ENCODE measurements around the gene OSM.

Gene OSM

GRCh38 chr22:30265131-30265720 lies 1.4 kb downstream of the OSM start:
- DNase-seq (ENCODE audit: low read depth in 4 of 4, low spot score in 1 of 4) = no peak

DNA sequence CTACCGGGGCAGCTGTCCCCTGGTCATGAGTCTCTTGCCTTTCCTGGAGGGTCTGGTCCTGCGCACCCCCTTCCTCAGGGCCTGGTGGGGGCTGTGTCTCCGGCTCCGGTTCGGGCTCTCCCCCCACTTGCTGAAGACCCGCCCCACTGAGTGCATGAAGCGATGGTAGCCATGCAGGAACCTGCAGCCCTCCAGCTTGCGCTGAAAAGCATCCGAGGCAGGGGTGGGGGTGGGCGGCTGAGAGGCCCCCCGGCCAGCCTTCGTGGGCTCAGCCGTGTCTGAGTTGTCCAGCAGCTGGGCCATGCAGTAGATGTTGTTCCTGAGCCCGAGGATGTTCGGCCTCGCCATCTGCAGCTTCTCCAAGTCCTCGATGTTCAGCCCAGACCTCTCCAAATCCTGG lies 2.8 kb downstream of the OSM start:
- no peak for DNase-seq (ENCODE audit: low read depth in 4 of 4, low spot score in 1 of 4)

DNA sequence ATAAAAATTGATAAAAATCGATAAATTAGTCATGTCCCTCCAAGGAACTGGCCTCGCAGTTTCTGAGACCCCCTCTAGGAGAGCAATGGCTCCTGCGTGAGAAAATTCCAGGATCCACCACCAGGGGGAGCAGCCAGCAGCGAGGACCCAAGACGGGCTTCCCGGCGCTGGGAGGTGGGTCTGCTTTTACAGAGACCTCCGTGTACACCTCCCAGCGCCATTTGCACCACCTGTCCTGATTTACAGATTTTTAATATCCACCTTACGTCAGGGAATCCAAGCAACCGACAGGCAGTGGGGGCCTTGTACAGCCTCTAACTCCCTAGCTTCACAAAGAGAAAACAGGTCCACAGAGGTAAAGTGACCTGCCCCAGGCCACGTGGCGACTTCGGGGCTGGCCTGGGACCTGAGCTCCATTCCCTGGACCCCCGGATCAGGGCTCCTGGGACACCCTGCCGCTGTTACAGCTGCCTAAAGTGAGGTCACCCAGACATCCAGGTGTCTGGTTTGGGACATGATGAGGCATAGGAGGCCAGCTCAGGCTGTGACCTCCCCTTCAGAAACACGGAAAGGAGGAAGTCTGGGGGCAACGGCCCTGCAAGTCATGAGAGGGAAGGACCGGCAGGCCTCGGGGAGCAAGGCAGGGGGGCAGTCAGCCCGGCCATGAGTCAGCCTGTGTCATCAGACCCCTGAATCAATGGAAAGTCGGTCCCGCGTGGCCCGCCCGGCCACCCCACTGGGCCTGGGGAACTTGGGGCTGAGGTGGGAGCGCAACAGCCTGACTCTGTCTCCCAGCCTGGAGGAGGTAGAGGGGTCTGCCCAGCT lies 3.5 kb downstream of the OSM start:
- DNase-seq (ENCODE audit: low read depth in 4 of 4, low spot score in 1 of 4) = peak; percentile 64 to 87 (median 71)

- DNase-seq (ENCODE audit: low read depth in 4 of 4, low spot score in 1 of 4) = no peak
Observed at GRCh38 chr22:30262112-30262511, 4.5 kb downstream of the OSM start.

DNA sequence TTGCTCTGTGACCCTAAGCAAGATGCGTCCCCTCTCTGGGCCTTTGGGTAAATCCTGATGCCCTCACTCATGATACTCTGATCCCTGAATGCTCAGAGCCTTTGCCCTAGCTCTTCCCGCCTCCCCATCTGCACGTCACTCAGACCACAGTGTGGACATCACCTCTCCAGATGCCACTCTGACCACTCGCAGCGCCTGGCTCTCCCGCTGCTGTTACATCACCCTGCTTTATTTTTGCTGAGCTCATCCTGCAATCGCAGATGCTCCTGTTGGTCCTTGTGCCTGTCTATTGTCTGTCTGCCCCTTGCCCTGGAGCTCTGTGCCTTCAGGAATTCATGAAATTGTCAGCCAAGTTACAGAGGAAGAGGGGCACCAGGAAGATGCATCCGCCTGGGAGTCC lies 5.5 kb downstream of the OSM start:
- no peak for DNase-seq (ENCODE audit: low read depth in 4 of 4, low spot score in 1 of 4)

DNA sequence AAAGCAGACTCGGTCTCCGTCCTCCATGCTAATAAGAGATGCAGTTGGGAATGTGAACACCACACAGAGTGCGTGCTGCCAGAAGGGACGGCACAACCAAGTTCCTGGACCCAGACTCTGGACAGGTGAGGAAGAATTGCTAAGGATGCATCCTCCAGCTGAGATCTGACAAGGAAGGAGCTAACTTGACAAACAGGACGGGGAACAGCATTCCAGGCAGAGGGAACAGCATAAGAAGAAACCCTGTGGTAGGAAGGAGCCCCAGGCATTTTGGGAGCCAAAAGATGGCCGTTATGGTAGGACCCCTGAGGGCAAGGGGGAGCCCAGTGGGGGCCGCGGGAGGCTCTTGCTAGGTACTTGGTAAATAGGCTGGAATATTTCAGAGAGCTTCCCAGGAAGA lies 6.0 kb downstream of the OSM start:
- DNase-seq (ENCODE audit: low read depth in 4 of 4, low spot score in 1 of 4) = no peak

DNA sequence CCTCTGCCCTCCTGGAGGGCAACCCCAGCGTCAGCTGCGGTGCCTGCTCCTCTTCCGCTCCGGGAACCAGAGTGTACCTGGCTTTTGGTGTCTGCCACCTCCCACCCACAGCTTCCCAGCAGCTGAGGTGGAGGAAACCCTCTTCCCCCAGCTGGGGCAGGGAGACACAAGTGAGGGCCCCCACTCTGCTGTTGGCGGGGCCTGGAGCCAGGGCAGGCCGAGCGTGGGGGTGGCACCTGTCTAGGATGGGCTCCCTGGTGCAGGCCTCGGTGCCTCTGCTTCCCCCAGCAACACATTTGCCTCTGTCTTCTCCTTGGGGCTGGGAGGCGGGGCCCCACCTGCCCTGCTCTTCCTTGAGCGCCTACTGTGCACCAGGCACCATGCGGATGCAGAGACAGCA lies 6.4 kb downstream of the OSM start:
- DNase-seq (ENCODE audit: low read depth in 4 of 4, low spot score in 1 of 4) = no peak

- no peak for DNase-seq (ENCODE audit: low read depth in 4 of 4, low spot score in 1 of 4)
Observed at GRCh38 chr22:30254314-30254713, 12.3 kb downstream of the OSM start.

- DNase-seq (ENCODE audit: low read depth in 4 of 4, low spot score in 1 of 4) = no peak
Observed at GRCh38 chr22:30253205-30253852, 13.3 kb downstream of the OSM start.

DNA sequence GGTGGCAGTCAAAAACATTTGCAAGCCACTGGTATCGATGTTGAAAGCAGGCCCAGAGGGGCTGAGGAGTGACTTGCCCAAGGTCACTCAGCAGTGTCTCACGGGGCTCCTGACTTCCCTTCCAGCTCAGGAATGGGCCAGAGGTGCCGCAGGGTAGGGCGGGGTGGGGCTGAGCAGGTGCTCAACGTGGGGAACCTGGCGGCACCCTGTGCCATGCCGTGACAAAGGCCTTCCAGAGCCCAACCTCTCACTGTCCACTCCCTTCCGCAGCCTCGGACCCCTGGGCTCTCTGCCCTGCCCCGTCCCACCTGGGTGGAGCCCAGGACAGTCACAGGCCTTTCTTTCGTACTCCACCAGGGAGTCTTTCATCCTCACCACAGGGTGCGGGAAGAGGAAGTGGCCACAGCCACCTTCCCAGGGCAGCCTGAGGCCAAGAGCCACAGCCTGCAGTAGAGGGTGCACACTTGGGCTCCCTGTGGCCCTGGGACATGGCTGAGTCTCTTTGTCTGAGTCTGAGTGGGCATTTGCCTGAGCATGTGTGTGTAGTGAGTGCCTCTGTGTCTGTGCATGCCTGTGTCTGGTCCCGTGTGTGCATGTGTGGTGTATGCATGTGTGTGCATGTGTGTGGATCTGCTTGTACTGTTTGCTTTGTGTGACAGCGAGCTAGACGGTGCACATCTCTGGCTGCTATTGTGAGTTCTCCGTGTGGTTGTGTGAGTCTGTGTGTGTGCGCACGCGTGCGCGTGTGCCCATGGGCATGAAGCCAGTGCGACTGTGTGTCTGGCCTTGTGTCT lies 14.0 kb downstream of the OSM start:
- DNase-seq (ENCODE audit: low read depth in 4 of 4, low spot score in 1 of 4) = no peak

- no peak for DNase-seq (ENCODE audit: low read depth in 4 of 4, low spot score in 1 of 4)
Observed at GRCh38 chr22:30251711-30252110, 14.9 kb downstream of the OSM start.

- no peak for DNase-seq (ENCODE audit: low read depth in 4 of 4, low spot score in 1 of 4)
Observed at GRCh38 chr22:30250661-30251267, 15.9 kb downstream of the OSM start.

- DNase-seq (ENCODE audit: low read depth in 4 of 4, low spot score in 1 of 4) = no peak
Observed at GRCh38 chr22:30250039-30250565, 16.5 kb downstream of the OSM start.

GRCh38 chr22:30249049-30250038 lies 17.3 kb downstream of the OSM start:
- DNase-seq (ENCODE audit: low read depth in 4 of 4, low spot score in 1 of 4) = no peak

GRCh38 chr22:30248484-30248883 lies 18.2 kb downstream of the OSM start:
- no peak for DNase-seq (ENCODE audit: low read depth in 4 of 4, low spot score in 1 of 4)

DNA sequence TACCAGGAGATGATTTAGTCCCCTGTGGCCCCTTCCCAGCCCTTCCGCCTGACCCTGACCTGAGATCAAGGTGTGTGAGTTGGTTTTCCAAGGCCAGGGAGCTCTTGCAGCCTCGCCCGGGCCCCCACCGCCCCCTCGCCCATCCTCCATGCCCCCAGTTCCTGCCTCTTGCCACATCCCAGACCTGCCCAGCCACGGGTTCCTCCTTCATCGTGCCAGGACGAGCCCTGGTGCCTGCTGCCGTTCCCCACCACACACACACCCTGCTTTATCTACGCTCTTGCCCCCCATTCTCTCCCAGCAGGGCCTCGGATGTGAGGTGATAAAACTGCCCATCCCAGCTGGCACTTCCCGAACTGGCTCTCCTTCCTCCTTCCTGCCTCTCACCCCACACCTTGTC lies 18.7 kb downstream of the OSM start:
- DNase-seq (ENCODE audit: low read depth in 4 of 4, low spot score in 1 of 4) = no peak

DNA sequence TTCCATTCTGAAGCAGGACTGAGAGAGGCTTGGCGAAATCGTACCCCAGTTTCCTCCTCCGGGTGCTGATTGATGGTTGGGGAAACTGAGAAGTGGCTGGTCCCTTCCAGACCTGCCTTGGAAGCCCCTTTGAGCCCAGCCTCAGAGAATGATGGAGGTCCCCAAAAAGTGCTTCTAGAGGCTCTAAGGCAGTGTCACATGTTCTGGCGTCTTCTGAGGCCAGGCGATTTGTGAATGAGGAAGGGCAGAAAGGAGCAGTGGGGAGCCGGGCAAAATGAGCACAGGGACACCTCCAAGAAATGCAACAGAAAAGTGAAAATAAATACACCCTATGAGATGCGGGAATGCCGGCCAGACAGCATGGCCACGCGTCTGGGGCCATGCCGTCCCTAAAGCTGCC lies 19.1 kb downstream of the OSM start:
- no peak for DNase-seq (ENCODE audit: low read depth in 4 of 4, low spot score in 1 of 4)

- DNase-seq (ENCODE audit: low read depth in 4 of 4, low spot score in 1 of 4) = no peak
Observed at GRCh38 chr22:30246814-30247376, 19.8 kb downstream of the OSM start.

All from stimulated activated CD4-positive, alpha-beta T cell treated with anti-CD3 and anti-CD28 coated beads, Interleukin-1b, Interleukin-23, amount 100 ng/mL, for 24 hours (primary cell).